Thoracic aorta (tissue), 2 donors: ENCODE measurements around the gene SERP2. TPM values are rescaled to one million over a fixed set of nuclear protein-coding genes. Genes with fewer than 3 reads are reported as not detected.

ENCODE experiments used
- ATAC-seq: fragments of 150-250 bp; one replicate; pipeline ENCODE4 v1.8.0; 2017; ENCODE audit warnings: low read depth; ENCODE audit not compliant: insufficient number of reproducible peaks, low FRiP score
- DNase-seq: peaks from one replicate; pipeline ENCODE4 v3.0.0-alpha.2; 2020; ENCODE audit warnings: low spot score
- H3K27ac ChIP-seq, 2 donors: fragments of 200-600 bp; sonication (generic); 1 replicate in 1 of 2; 2 replicates in 1 of 2; pipeline ENCODE4 v1.5.1; 2016; ENCODE audit warnings: mild to moderate bottlenecking in 2 of 2, moderate library complexity in 2 of 2
- H3K27me3 ChIP-seq: fragments of 200-600 bp; sonication (generic); replicated peaks from 2 replicates; pipeline ENCODE4 v1.6.0; 2016; ENCODE audit warnings: mild to moderate bottlenecking; ENCODE audit not compliant: insufficient read depth
- H3K36me3 ChIP-seq: fragments of 200-600 bp; sonication (generic); one replicate; pipeline ENCODE4 v1.5.1; 2016
- H3K4me1 ChIP-seq, 2 donors: fragments of 200-600 bp; sonication (generic); 1 replicate in 1 of 2; 2 replicates in 1 of 2; pipeline versions ENCODE4 v1.5.1 to v1.6.0; 2016; ENCODE audit warnings: low read depth in 2 of 2, mild to moderate bottlenecking in 1 of 2; ENCODE audit not compliant: control insufficient read depth in 1 of 2
- H3K4me3 ChIP-seq: fragments of 200-600 bp; sonication (generic); 2 replicates; pipeline ENCODE4 v1.5.1; 2016; ENCODE audit warnings: mild to moderate bottlenecking
- H3K9me3 ChIP-seq: fragments of 200-600 bp; sonication (generic); 2 replicates; pipeline ENCODE4 v1.5.1; 2016
- total RNA-seq, 2 donors: library from RNA; depleted of rRNA; stranded (reverse); fragments of >200 nt; gene quantifications; one replicate each; pipeline versions ENCODE4 v1.1.0 to v1.2.3, GENCODE V29; 2016
- TF ChIP-seq, protein P1 (sequence below): fragments of 200-600 bp; sonication (generic); IDR thresholded peaks from one replicate; pipeline ENCODE4 v1.5.1; 2019; ENCODE audit warnings: antibody characterized with exemption

SERP2 gene
- total RNA-seq, 2 donors from 2014 or later = 3.8 to 3.9 TPM

DNA sequence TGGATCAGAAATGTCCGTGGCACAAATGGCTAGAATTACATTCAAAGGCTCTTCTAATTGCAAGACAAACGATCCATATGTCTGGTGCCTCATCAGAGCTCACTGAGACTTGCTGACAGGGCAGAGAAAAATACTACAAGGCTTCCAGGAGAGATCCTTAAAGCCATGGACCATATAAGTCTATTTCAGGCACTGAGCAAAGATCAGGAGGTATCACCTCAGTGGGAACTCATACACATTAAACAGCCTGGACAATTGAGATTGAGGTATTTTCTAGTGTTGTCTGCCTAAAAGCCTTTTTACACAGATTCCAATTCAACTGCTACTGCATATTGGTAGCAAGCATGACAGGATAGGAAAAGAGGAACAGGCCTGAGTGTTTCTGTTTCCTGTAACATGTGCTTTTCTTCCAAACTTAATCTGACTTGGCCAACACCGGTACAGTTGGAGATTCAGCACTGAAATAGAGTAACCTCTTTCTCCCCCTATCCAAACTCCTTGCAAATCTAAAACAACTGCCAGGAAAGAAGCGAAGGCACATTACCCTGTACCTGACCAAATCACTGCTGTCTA is 65.9 kb downstream of the SERP2 start:
- DNase-seq (no peak), ATAC-seq (no peak)
- H3K27ac ChIP-seq = no peak overlapping the region
- H3K4me3 ChIP-seq = no peak overlapping the region
- peaks cover 2 to 11% of the 10 kb centered on the region in 2 donors for H3K4me1 ChIP-seq
- no peaks in the 10 kb centered on the region for H3K9me3 ChIP-seq
- H3K36me3 ChIP-seq = no peaks in the 10 kb centered on the region
- no peaks in the 10 kb centered on the region for H3K27me3 ChIP-seq
- TF ChIP-seq, protein P1, sequence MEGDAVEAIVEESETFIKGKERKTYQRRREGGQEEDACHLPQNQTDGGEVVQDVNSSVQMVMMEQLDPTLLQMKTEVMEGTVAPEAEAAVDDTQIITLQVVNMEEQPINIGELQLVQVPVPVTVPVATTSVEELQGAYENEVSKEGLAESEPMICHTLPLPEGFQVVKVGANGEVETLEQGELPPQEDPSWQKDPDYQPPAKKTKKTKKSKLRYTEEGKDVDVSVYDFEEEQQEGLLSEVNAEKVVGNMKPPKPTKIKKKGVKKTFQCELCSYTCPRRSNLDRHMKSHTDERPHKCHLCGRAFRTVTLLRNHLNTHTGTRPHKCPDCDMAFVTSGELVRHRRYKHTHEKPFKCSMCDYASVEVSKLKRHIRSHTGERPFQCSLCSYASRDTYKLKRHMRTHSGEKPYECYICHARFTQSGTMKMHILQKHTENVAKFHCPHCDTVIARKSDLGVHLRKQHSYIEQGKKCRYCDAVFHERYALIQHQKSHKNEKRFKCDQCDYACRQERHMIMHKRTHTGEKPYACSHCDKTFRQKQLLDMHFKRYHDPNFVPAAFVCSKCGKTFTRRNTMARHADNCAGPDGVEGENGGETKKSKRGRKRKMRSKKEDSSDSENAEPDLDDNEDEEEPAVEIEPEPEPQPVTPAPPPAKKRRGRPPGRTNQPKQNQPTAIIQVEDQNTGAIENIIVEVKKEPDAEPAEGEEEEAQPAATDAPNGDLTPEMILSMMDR = no peak

DNA sequence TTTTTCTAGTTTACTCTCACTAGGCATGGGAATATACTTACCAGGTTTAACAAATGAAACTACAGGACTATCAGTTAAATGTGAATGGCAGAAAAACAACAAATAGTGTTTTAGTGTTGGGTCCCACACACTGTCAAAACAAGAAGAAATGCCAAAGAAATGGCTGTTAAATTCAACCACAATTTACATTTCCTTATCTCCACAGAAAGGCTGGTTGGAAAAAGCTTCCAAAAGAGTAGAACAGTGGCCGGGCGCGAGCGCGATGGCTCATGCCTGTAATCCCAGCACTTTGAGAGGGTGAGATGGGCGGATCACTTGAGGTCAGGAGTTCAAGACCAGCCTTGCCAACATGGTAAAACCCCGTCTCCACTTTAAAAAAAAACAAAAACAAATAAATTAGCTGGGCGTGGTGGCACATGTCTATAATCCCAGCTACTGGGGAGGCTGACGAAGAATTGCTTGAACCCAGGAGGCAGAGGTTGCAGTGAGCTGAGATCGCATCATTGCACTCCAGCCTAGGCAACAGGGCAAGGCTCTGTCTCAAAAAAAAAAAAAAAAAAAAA is 66.5 kb downstream of the SERP2 start:
- Histone ChIP-seq H3K27ac (no peak overlapping the region), H3K9me3 (no peaks in the 10 kb centered on the region), H3K27me3 (no peaks in the 10 kb centered on the region), H3K4me3 (no peak overlapping the region), H3K4me1 (peaks cover 0 to 8% of the 10 kb centered on the region in 2 donors), H3K36me3 (no peaks in the 10 kb centered on the region)
- TF ChIP-seq, protein P1 = no peak
- no peak for DNase-seq
- ATAC-seq = no peak

Other genes with a start within 250 kb of the SERP2 start
- 100 to 1,000 TPM; 107 to 129 TPM for gene TSC22D1, start 202.5 kb downstream of the SERP2 start, total RNA-seq